Right lobe of liver (tissue), 4 donors: ENCODE results near the gene SRMS.

Source experiments
- CTCF ChIP-seq, 4 donors: fragments of 200-600 bp in 3 of 4; fragments of 450-650 bp in 1 of 4; IDR thresholded peaks; one replicate each; pipeline versions ENCODE4 v1.5.1 to v1.8.0; 2016 to 2022; ENCODE audit warnings: antibody characterized with exemption in 4 of 4, mild to moderate bottlenecking in 2 of 4
- POLR2A ChIP-seq: fragments of 450-650 bp; IDR thresholded peaks from one replicate; pipeline ENCODE4 v1.6.1; 2017; ENCODE audit warnings: antibody characterized with exemption, mild to moderate bottlenecking
- donor health status: DM: no; HTN: no; CAD: no.
- donor health status: DM: no; HTN: no; CAD: no.
- donor health status: DM: no; HTN: yes; CAD: no.

GRCh38 chr20:63561624-63562396 lies 14.3 kb upstream of the SRMS start:
- TF ChIP-seq CTCF (IDR thresholded peaks at IDR 0.05) (no peak), POLR2A (no peak)
